GM10248 (cell line): Measurements from ENCODE around the gene ABCA7.

ENCODE experiments used
- CTCF ChIA-PET: fragments of 300-600 bp; sonication (Branson Sonifier 250); formaldehyde crosslinking; extraction: SDS; loops from one replicate; lab custom pipeline; 2021; ENCODE audit warnings: antibody characterized with exemption; lab: Yijun Ruan, JAX
- POLR2A ChIA-PET: fragments of 350-650 bp; sonication (Branson Sonifier 250); formaldehyde crosslinking; extraction: SDS; loops from one replicate; lab custom pipeline; 2020; ENCODE audit warnings: antibody characterized with exemption; lab: Yijun Ruan, JAX
- DNase-seq: peaks from one replicate; pipeline ENCODE4 v3.0.0; 2012; ENCODE audit errors: extremely low spot score
- TF ChIP-seq, protein P1 (sequence below): IDR thresholded peaks from 2 replicates; pipeline ENCODE4 v1.5.1; 2012; ENCODE audit warnings: mild to moderate bottlenecking, low read depth; ENCODE audit errors: extremely low read depth, missing control alignments, control extremely low read depth

ABCA7 gene

DNA sequence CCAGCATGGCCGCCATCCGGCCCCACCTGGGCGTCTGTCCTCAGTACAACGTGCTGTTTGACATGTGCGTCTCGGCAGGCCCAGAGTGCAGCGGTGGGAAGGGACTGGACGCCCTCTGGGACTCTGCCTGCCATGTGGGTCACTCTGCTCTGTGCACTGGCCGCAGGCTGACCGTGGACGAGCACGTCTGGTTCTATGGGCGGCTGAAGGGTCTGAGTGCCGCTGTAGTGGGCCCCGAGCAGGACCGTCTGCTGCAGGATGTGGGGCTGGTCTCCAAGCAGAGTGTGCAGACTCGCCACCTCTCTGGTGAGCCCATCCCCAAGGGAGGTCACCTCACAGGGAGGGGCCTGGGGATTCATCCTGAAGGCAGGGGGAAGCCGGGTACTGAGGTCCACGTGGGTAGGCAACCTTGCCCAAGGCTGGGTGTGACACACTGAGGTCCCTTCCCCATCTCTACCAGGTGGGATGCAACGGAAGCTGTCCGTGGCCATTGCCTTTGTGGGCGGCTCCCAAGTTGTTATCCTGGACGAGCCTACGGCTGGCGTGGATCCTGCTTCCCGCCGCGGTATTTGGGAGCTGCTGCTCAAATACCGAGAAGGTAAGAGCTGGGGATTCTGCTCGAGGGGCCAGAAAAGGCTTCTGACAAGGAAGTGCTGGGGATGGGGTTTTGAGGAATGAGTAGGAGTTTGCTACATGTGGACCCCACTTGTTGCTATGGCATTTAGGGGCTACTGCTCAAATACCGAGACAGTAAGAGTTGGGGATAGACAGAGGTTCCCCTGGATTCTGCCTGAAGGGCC lies 11.3 kb downstream of the ABCA7 start:
- CTCF ChIA-PET: interaction anchor here (1.4 kb wide), 1 partner anchor 14 kb away, joined by 4 read pairs; no protein-coding TSS in a partner anchor
- TF ChIP-seq, protein P1, sequence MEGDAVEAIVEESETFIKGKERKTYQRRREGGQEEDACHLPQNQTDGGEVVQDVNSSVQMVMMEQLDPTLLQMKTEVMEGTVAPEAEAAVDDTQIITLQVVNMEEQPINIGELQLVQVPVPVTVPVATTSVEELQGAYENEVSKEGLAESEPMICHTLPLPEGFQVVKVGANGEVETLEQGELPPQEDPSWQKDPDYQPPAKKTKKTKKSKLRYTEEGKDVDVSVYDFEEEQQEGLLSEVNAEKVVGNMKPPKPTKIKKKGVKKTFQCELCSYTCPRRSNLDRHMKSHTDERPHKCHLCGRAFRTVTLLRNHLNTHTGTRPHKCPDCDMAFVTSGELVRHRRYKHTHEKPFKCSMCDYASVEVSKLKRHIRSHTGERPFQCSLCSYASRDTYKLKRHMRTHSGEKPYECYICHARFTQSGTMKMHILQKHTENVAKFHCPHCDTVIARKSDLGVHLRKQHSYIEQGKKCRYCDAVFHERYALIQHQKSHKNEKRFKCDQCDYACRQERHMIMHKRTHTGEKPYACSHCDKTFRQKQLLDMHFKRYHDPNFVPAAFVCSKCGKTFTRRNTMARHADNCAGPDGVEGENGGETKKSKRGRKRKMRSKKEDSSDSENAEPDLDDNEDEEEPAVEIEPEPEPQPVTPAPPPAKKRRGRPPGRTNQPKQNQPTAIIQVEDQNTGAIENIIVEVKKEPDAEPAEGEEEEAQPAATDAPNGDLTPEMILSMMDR: no peak
- POLR2A ChIA-PET: no interaction called here
- no peak for DNase-seq

DNA sequence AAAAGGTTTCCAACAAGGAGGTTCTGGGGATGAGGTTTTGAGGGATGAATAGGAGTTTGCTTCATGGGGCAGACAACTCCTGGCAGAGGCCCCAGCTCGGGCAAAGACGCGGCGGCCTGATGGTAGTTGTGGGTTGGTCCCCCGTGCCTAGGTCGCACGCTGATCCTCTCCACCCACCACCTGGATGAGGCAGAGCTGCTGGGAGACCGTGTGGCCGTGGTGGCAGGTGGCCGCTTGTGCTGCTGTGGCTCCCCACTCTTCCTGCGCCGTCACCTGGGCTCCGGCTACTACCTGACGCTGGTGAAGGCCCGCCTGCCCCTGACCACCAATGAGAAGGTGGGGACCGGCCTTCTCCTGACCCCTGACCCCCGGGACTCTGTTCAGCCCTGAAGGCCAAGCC lies 11.9 kb downstream of the ABCA7 start:
- DNase-seq: no peak
- TF ChIP-seq, protein P1: no peak
- POLR2A ChIA-PET: no interaction called here
- CTCF ChIA-PET: interaction anchor here (1.4 kb wide), 1 partner anchor 13 kb away, joined by 4 read pairs; no protein-coding TSS in a partner anchor

DNA sequence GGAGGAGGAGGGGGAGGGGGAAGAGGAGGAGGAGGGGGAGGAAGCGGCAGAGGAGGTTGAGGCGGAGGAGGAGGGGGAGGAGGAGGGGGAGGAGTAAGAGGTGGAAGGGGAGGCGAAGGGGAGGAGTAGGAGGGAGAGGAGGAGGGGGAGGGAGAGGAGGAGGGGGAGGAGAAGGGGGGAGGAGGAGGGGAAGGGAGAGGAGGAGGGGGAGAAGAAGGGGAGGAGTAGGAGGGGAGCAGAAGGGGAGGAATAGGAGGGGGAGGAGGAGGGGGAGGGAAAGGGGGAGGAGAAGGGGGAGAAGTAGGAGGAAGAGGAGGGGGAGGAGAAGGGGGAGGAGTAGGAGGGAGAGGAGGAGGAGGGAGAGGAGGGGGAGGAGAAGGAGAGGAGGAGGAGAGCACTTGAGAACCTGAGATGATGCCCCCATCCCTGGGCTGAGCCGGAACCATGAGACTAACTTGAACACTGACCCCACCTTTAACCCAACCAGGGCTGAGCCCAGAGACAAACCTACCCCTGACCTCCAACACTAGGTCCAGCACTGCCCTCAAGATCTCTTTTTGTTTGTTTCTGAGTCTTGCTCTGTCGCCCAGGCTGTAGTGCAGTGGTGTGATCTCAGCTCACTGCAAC lies 12.6 kb downstream of the ABCA7 start:
- TF ChIP-seq, protein P1: no peak
- DNase-seq: no peak
- ChIA-PET POLR2A (no interaction called here), CTCF (interaction anchor here (1.4 kb wide), 1 partner anchor 12 kb away, joined by 4 read pairs; no protein-coding TSS in a partner anchor)

DNA sequence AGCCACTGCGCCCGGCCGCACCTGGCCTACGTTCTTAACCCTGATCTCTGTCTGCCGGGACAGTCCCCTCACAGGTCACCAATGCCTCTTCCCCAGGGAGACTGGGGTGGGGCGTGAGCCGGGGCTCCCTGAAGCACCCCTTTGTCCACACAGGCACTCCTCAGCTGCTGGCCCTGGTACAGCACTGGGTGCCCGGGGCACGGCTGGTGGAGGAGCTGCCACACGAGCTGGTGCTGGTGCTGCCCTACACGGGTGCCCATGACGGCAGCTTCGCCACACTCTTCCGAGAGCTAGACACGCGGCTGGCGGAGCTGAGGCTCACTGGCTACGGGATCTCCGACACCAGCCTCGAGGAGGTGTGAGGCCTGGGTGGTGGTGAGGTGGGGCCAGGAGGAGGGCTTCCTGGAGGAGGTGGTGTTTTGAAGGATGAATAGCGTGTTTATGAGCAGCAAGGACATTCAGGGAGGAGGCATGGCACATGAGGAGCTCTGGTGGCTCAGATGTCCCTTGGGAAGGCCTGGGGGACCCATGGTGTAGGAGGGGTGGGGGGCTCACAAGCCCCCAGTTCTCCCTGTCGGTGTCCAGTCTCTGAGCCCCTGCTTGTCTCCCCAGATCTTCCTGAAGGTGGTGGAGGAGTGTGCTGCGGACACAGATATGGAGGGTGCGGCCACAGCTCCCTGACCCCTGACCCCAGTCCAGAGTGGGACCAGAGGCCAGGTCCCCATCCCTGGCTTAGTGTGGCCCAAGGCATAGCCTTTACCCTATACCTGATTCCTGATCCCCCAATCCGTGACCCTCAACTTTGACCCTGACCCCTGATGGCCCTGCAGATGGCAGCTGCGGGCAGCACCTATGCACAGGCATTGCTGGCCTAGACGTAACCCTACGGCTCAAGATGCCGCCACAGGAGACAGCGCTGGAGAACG lies 13.5 kb downstream of the ABCA7 start:
- TF ChIP-seq, protein P1: no peak
- ChIA-PET CTCF (no interaction called here), POLR2A (no interaction called here)
- no peak for DNase-seq

GRCh38 chr19:1054102-1055027 lies 14.5 kb downstream of the ABCA7 start:
- ChIA-PET POLR2A (interaction anchor here (1.0 kb wide), 1 partner anchor 214 kb away, joined by 3 read pairs; no protein-coding TSS in a partner anchor), CTCF (interaction anchor here (2.6 kb wide), 1 partner anchor 12 kb away, joined by 15 read pairs; the partner anchor contains the start of gene ARHGAP45)

More at GRCh38 chr19:1054102-1055027, 14.5 kb downstream of the ABCA7 start:
- DNase-seq: no peak
- TF ChIP-seq, protein P1: no peak
